HepG2 (cell line): ENCODE results near the gene RAB27B. TPM values are rescaled to one million over a fixed set of nuclear protein-coding genes. Genes with fewer than 3 reads are reported as not detected.

Experiments used
- ATAC-seq: fragments of 200-7000 bp; cut with Tn5 transposase; 3 replicates; pipeline ENCODE4 v1.9.1; 2020; ENCODE audit warnings: mild to moderate bottlenecking, moderate library complexity
- BruUV-seq: library from RNA; stranded (reverse); fragments of 400-500 nt; replicated peaks from 2 replicates; lab custom pipeline; 2021; lab: Mats Ljungman, UMichigan
- CTCF ChIA-PET: fragments of 300-600 bp; formaldehyde crosslinking; extraction: SDS; loops from one replicate; lab custom pipeline; 2021; ENCODE audit warnings: low total read pairs, inconsistent platforms, low intra/inter-chr PET ratio; lab: Yijun Ruan, JAX
- POLR2A ChIA-PET: fragments of 350-600 bp; sonication (Branson Sonifier 250); formaldehyde crosslinking; loops from one replicate; lab custom pipeline; 2020; ENCODE audit warnings: antibody characterized with exemption, inconsistent platforms; lab: Yijun Ruan, JAX
- DNase-seq: peaks from one replicate; pipeline ENCODE4 v3.0.0-alpha.2; 2015; ENCODE audit warnings: low spot score
- FAIRE-seq: peaks from 3 replicates; lab custom pipeline; 2011; peaks lifted over from hg19 to GRCh38; lab: Jason Lieb, UNC
- H2AFZ ChIP-seq: one replicate; pipeline ENCODE4 v1.6.1; 2011; ENCODE audit warnings: low read length, inconsistent platforms
- H3K27ac ChIP-seq: fragments of 300-600 bp; 3 replicates; pipeline ENCODE4 v1.8.0; 2011; ENCODE audit warnings: mixed run types, mild to moderate bottlenecking, mixed read lengths, low read length, inconsistent platforms; ENCODE audit not compliant: insufficient read depth; ENCODE audit errors: extremely low read length
- H3K27me3 ChIP-seq, 2 experiments: fragments of 200-600 bp in 1 of 2; 2 replicates in 1 of 2; 3 replicates in 1 of 2; pipeline versions ENCODE4 v1.6.0 to v1.8.0; 2011; ENCODE audit warnings: low read length in 2 of 2, mild to moderate bottlenecking in 2 of 2, moderate library complexity in 2 of 2, inconsistent platforms in 1 of 2; ENCODE audit not compliant: insufficient read depth in 2 of 2, control insufficient read depth in 1 of 2
- H3K36me3 ChIP-seq, 2 experiments: fragments of 200-600 bp in 1 of 2; replicated peaks in 1 of 2; 2 replicates in 1 of 2; 3 replicates in 1 of 2; pipeline versions ENCODE4 v1.5.1 to v1.8.0; 2011; ENCODE audit warnings: low read length in 2 of 2, inconsistent platforms in 1 of 2; ENCODE audit not compliant: insufficient read depth in 2 of 2, control insufficient read depth in 1 of 2
- H3K4me1 ChIP-seq: 2 replicates; pipeline ENCODE4 v1.5.1; 2012; ENCODE audit warnings: low read length, inconsistent platforms; ENCODE audit not compliant: insufficient read depth
- H3K4me2 ChIP-seq: 2 replicates; pipeline ENCODE4 v1.6.0; 2011; ENCODE audit warnings: low read depth, low read length, inconsistent platforms
- H3K4me3 ChIP-seq, 3 experiments: fragments of 200-600 bp in 1 of 3; sonication (generic), shearing (Covaris generic) in 1 of 3; replicated peaks in 1 of 3; 2 replicates each; pipeline ENCODE4 v1.5.1; 2011 to 2016; ENCODE audit warnings: low read length in 3 of 3, inconsistent platforms in 2 of 3, low read depth in 2 of 3, mild to moderate bottlenecking in 2 of 3, control low read depth in 1 of 3, mixed read lengths in 1 of 3; ENCODE audit not compliant: insufficient read depth in 1 of 3
- H3K79me2 ChIP-seq: one replicate; pipeline ENCODE4 v1.6.1; 2011; ENCODE audit warnings: low read length, inconsistent platforms; ENCODE audit not compliant: insufficient read depth
- H3K9ac ChIP-seq: 2 replicates; pipeline ENCODE4 v1.6.0; 2011; ENCODE audit warnings: mild to moderate bottlenecking, low read depth, low read length, inconsistent platforms; ENCODE audit not compliant: insufficient read depth
- H3K9me3 ChIP-seq: 2 replicates; pipeline ENCODE4 v1.5.1; 2012; ENCODE audit warnings: mild to moderate bottlenecking, low read length
- H4K20me1 ChIP-seq: 2 replicates; pipeline ENCODE4 v1.6.0; 2011; ENCODE audit warnings: inconsistent platforms, mild to moderate bottlenecking, low read length, moderate library complexity; ENCODE audit not compliant: insufficient read depth
- DPF2 ChIP-seq: sonication (generic); formaldehyde crosslinking; IDR thresholded peaks from 2 replicates; pipeline ENCODE4 v1.4.0; 2020; ENCODE audit warnings: mild to moderate bottlenecking, low read depth, missing genetic modification reagents, borderline replicate concordance
- KDM6A ChIP-seq: IDR thresholded peaks from 2 replicates; pipeline ENCODE4 v1.6.1; 2016; ENCODE audit warnings: low read depth
- MED1 ChIP-seq: sonication (generic); formaldehyde crosslinking; IDR thresholded peaks from 2 replicates; pipeline ENCODE4 v1.4.0; 2020; ENCODE audit warnings: missing genetic modification reagents
- NRL ChIP-seq: sonication (generic); formaldehyde crosslinking; IDR thresholded peaks from 2 replicates; pipeline ENCODE4 v1.5.0; 2020; ENCODE audit warnings: missing genetic modification reagents, mild to moderate bottlenecking, moderate library complexity, borderline replicate concordance
- SIN3B ChIP-seq: fragments of 150-350 bp; IDR thresholded peaks from 2 replicates; pipeline ENCODE4 v1.6.1; 2014; ENCODE audit warnings: low read length
- SMAD9 ChIP-seq: sonication (generic); formaldehyde crosslinking; IDR thresholded peaks from 2 replicates; pipeline ENCODE4 v1.5.1; 2020; ENCODE audit warnings: mild to moderate bottlenecking, missing genetic modification reagents
- ZKSCAN1 ChIP-seq: fragments of 150-350 bp; IDR thresholded peaks from 2 replicates; pipeline ENCODE4 v1.6.1; 2014; ENCODE audit warnings: low read length
- ZNF326 ChIP-seq: sonication (generic); formaldehyde crosslinking; IDR thresholded peaks from 2 replicates; pipeline ENCODE4 v1.4.0; 2020; ENCODE audit warnings: missing genetic modification reagents, borderline replicate concordance
- ZNF660 ChIP-seq: sonication (generic); formaldehyde crosslinking; IDR thresholded peaks from 2 replicates; pipeline ENCODE4 v1.5.1; 2020; ENCODE audit warnings: mild to moderate bottlenecking, low read depth, missing genetic modification reagents, borderline replicate concordance
- WGBS: methylation state at CpG from one replicate; pipeline ENCODE4 v1.1.6; 2017; ENCODE audit warnings: low lambda C conversion rate; 5-methylcytosine and 5-hydroxymethylcytosine counted together
- in situ Hi-C: cut with HindIII; loops from 2 replicates; pipeline ENCODE4 v1.10.0; 2017; ENCODE audit warnings: low pct_unique_long_range_greater_than_20kb; ENCODE audit not compliant: extremely low pct_ligation_motif_present
- intact Hi-C: fragments of 100-400 bp; cut with micrococcal nuclease; formaldehyde crosslinking; loops from one replicate; pipeline ENCODE4 v1.10.0; 2022; ENCODE audit not compliant: unreplicated experiment
- polyA plus RNA-seq, 8 experiments: library from polyadenylated mRNA; depleted of rRNA in 3 of 8; stranded (reverse) in 7 of 8; unstranded in 1 of 8; fragments of >200 nt; fragmentation: Illumina TruSeq in 4 of 8; extraction: Trizol in 4 of 8; gene quantifications; 2 replicates each; pipeline versions ENCODE4 v1.2.1 to v1.2.3, GENCODE V29; 2011 to 2016; ENCODE audit warnings: low read depth in 4 of 8, missing spikeins in 1 of 8, mixed read lengths in 1 of 8; ENCODE audit not compliant: insufficient read depth in 1 of 8
- total RNA-seq, 5 experiments: library from RNA; depleted of rRNA; stranded (reverse); fragments of >200 nt; fragmentation: Illumina TruSeq; extraction: Trizol; gene quantifications; 2 replicates each; pipeline ENCODE4 v1.2.3, GENCODE V29; 2016; ENCODE audit warnings: low read depth in 1 of 5
- TF ChIP-seq, protein P1 (sequence below): sonication (generic); IDR thresholded peaks from 2 replicates; pipeline ENCODE4 v1.6.1; 2016; ENCODE audit warnings: low read depth, borderline replicate concordance
- TF ChIP-seq, protein P2 (sequence below): sonication (generic); formaldehyde crosslinking; IDR thresholded peaks from 2 replicates; pipeline ENCODE4 v1.5.1; 2020; ENCODE audit warnings: missing genetic modification reagents, mild to moderate bottlenecking, borderline replicate concordance

RAB27B gene
- total and polyA plus RNA-seq, 2 of the 13 experiments (the other 11 are each of a cell fraction or from before 2014, with no cell fraction given): not detected

DNA sequence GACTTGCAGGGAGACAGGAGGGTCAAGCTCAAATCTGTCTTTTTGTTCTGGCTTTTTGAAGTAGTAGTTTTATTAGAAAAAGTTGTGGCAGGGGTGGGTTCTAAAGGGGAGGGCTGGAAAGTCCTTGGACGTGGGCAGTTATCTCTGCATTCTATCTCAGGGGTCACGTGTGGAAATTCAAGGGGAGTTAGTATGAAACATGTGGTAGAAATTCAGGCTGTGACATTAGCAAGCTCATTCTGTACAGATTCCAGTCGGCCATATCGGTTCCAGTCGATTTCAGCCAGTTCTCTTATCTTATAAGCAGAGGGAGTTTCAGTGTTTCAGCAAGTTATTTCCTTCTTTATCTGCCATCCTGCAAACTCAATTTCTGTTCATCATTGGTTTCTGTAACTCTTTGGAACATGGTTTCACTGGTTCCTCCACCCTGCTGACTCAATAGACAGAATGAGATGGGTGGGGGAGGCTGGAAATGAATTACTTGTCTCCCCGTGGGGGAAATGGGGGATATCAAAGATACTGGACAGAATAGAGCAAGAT is 53.0 kb downstream of the RAB27B start:
- in situ Hi-C loops: no loop called here

DNA sequence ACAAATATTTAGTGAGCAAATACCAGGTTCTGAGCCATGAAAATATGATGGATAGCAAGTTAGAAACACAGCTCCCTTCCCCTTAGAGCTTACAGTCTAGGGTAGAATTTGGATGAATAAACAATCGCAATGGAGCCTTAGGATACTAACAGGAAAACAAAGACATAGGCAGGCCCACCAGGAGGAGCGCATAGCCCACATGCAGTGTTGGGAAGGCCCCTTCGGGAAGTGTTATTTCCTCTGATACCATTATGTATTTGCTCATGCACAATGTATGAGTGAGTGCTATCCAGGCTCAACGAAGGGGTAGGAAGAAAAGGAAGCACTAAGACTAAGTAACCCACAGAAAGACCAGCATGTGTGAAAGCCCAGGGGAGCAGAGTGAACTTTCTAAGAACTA is 54.0 kb downstream of the RAB27B start:
- no peaks in the 10 kb centered on the region for H3K9me3 ChIP-seq
- DNase-seq (no peak), FAIRE-seq (no peak), ATAC-seq (no peak)
- no peak overlapping the region for H3K4me2 ChIP-seq
- H4K20me1 ChIP-seq: no peaks in the 10 kb centered on the region
- H3K27ac ChIP-seq: no peak overlapping the region
- H3K27me3 ChIP-seq: peaks cover 0 to 14% of the 10 kb centered on the region in 2 experiments; a peak in 1 of 5 replicates
- ChIA-PET POLR2A (no interaction called here), CTCF (no interaction called here)
- H3K4me3 ChIP-seq: no peak overlapping the region
- H3K9ac ChIP-seq: no peak overlapping the region
- in situ Hi-C loops (no loop called here), intact Hi-C loops (no loop called here)
- TF ChIP-seq NRL (CRISPR knock-in tag) (no peak), DPF2 (CRISPR knock-in tag) (no peak), ZNF326 (CRISPR knock-in tag) (no peak), SMAD9 (CRISPR knock-in tag) (no peak), ZNF660 (CRISPR knock-in tag) (no peak)
- TF ChIP-seq, protein P1, sequence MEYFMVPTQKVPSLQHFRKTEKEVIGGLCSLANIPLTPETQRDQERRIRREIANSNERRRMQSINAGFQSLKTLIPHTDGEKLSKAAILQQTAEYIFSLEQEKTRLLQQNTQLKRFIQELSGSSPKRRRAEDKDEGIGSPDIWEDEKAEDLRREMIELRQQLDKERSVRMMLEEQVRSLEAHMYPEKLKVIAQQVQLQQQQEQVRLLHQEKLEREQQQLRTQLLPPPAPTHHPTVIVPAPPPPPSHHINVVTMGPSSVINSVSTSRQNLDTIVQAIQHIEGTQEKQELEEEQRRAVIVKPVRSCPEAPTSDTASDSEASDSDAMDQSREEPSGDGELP: no peak
- no peaks in the 10 kb centered on the region for H3K4me1 ChIP-seq
- no TSS peak for BruUV-seq
- WGBS: 0% methylated on average over 4 of the region's 4 CpGs
- no peaks in the 10 kb centered on the region for H3K36me3 ChIP-seq
- no peaks in the 10 kb centered on the region for H3K79me2 ChIP-seq
- H2AFZ ChIP-seq: no peak overlapping the region

More for the DNA sequence above, 53.0 kb downstream of the RAB27B start:
- TF ChIP-seq ZKSCAN1: no peak
- TF ChIP-seq KDM6A (CRISPR knock-in tag): no peak
- TF ChIP-seq SIN3B: no peak
- no peak for TF ChIP-seq MED1 (CRISPR knock-in tag)
- TF ChIP-seq, protein P2, sequence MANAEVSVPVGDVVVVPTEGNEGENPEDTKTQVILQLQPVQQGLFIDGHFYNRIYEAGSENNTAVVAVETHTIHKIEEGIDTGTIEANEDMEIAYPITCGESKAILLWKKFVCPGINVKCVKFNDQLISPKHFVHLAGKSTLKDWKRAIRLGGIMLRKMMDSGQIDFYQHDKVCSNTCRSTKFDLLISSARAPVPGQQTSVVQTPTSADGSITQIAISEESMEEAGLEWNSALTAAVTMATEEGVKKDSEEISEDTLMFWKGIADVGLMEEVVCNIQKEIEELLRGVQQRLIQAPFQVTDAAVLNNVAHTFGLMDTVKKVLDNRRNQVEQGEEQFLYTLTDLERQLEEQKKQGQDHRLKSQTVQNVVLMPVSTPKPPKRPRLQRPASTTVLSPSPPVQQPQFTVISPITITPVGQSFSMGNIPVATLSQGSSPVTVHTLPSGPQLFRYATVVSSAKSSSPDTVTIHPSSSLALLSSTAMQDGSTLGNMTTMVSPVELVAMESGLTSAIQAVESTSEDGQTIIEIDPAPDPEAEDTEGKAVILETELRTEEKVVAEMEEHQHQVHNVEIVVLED (CRISPR knock-in tag): no peak
- no TSS peak for BruUV-seq
- no peak overlapping the region for H3K4me2 ChIP-seq
- no peak overlapping the region for H3K9ac ChIP-seq
- H3K9me3 ChIP-seq: no peaks in the 10 kb centered on the region
- FAIRE-seq (no peak), ATAC-seq (no peak), DNase-seq (no peak)
- no peaks in the 10 kb centered on the region for H4K20me1 ChIP-seq
- no peak overlapping the region for H3K4me3 ChIP-seq
- no peaks in the 10 kb centered on the region for H3K36me3 ChIP-seq
- no peak overlapping the region for H2AFZ ChIP-seq
- H3K27me3 ChIP-seq: peaks cover 0 to 14% of the 10 kb centered on the region in 2 experiments; a peak in 1 of 5 replicates
- WGBS: 1% methylated on average over 6 of the region's 6 CpGs
- no peaks in the 10 kb centered on the region for H3K4me1 ChIP-seq
- intact Hi-C loops: no loop called here
- ChIA-PET CTCF (no interaction called here), POLR2A (no interaction called here)
- H3K27ac ChIP-seq: no peak overlapping the region
- H3K79me2 ChIP-seq: no peaks in the 10 kb centered on the region
